ENCODE measurements around the gene GAL3ST2.
"Not testable (repeated sequence)": the region's sequence is repeated elsewhere in the genome, so short reads cannot be mapped to it uniquely, and the experiment has no call there.

The GAL3ST2 gene

GRCh38 chr2:241776336-241777169 is at the start of gene GAL3ST2:
Gene GAL3ST2 (plus strand): TSS chr2:241776822. CDS start chr2:241776956, 134 bp downstream.
- no peak within 1 kb of the TSS for H3K4me3 ChIP-seq (ENCODE audit: low read depth, low read length)
- TF ChIP-seq CTCF (conservative IDR thresholded peaks at IDR 0.05; ENCODE audit: low read depth, low read length): no peak
- no peak for DNase-seq (ENCODE audit: low read depth)

DNA sequence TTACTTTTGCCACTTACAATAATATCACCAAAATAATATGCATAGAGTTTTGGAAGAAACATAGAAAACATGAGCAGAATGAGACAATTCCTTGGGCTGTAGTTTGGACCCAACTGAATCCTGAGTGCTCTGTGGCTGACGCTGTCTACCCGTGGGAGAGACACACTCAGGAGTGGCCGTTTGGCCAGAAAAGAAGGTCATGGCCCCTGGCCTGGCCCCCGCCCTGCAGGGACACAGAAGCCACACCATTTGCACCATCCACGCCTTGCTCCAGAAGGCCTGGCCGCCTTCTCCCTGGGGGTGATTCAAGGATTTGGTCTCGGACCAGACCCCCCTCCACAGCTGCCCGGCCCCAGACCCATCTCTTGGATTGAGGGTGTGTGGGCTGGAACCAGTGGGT is 48.6 kb upstream of the GAL3ST2 start:
- no peak for DNase-seq (ENCODE audit: low read depth)
- no peak for TF ChIP-seq CTCF (conservative IDR thresholded peaks at IDR 0.05; ENCODE audit: low read depth, low read length)
- H3K4me3 ChIP-seq (ENCODE audit: low read depth, low read length): no peak overlapping the region

DNA sequence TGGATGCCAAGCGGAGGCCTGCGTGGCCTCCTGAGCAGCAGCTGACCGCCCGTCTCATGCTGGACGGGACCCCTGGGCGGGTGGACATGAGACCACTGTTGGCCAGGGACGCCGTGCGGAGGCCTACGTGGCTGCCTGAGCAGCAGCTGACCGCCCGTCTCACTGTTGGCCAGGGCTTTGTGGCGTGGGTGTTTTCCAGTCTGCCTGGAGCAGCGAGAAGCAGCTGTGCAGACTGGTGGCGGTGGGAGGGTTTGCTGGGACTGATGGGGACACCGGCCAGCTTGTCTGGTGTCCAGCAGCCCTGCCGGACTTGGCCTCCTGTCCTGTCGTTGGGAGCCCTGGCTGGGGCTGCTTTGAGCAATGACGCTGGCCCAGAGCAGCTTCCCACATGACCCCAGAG is 48.0 kb upstream of the GAL3ST2 start:
- TF ChIP-seq CTCF (conservative IDR thresholded peaks at IDR 0.05; ENCODE audit: low read depth, low read length): no peak
- no peak for DNase-seq (ENCODE audit: low read depth)
- no peak overlapping the region for H3K4me3 ChIP-seq (ENCODE audit: low read depth, low read length)

DNA sequence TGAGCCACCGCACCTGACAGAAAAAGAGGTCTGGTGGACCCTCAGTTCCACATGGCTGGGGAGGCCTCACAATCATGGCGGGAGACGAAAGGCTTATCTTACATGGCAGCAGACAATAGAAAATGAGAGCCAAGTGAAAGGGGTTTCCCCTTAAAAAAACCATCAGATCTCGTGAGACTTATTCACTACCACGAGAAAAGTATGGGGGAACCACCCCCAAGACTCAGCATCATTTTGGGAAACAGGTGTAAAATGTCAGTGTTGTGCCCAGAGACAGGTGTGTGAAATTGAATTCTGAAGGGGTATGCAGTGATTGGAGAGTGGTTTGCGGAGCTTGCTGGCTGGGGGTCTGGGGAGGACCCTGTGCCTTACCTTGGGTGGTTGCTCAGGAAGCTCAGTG is 46.8 kb upstream of the GAL3ST2 start:
- DNase-seq (ENCODE audit: low read depth): no peak
- no peak for TF ChIP-seq CTCF (conservative IDR thresholded peaks at IDR 0.05; ENCODE audit: low read depth, low read length)
- H3K4me3 ChIP-seq (ENCODE audit: low read depth, low read length): no peak overlapping the region

DNA sequence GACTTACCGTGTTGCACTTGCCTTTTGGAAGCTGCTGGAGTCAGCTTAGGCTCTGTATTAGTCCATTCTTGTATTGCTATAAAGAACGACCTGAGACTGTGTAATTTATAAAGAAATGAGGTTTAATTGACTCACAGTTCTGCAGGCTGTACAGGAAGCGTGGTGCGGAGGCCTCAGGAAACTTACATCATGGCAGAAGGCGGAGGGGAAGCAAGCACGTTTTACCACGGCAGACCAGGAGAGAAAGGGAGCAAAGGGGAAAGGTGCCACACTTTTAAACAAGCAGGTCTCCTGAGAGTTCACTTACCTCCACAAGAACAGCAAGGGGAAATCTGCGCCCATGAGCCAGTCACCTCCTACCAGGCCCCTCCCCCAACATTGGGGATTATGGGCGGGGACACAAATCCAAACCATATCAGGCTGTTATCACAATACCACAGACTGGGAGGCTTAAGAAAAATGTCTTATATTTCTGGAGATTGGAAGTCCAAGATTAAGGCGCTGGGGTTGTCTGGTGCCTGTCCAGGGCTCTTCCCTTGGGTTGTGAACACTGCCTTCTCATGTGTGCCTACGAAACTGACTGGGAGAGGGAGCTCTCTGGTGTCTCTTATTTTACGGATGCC is 45.8 kb upstream of the GAL3ST2 start:
- no peak for TF ChIP-seq CTCF (conservative IDR thresholded peaks at IDR 0.05; ENCODE audit: low read depth, low read length)
- H3K4me3 ChIP-seq (ENCODE audit: low read depth, low read length): no peak overlapping the region
- no peak for DNase-seq (ENCODE audit: low read depth)

DNA sequence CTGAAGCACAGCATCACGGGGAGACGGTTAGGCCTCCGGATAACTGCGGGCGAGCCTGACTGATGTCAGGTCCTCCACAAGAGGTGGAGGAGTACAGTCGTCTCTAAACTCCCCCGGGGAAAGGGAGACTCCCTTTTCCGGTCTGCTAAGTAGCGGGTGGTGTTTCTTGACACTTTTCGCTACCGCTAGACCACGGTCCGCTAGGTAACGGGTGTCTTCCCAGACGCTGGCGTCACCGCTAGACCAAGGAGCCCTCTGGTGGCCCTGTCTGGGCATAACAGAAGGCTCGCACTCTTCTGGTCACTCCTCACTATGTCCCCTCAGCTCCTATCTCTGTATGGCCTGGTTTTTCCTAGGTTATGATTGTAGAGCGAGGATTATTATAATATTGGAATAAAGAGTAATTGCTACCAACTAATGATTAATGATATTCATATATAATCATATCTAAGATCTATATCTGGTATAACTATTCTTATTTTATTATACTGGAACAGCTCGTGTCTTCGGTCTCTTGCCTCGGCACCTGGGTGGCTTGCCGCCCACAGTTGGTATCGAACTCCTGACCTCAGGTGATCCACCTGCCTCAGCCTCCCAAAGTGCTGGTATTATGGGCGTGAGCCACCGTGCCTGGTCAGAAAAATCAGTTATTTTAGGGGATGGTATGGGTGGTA is 44.0 kb upstream of the GAL3ST2 start:
- peak; percentile 43 for TF ChIP-seq CTCF (conservative IDR thresholded peaks at IDR 0.05; ENCODE audit: low read depth, low read length)
- peak; percentile 46 for DNase-seq (ENCODE audit: low read depth)
- H3K4me3 ChIP-seq (ENCODE audit: low read depth, low read length): not testable (repeated sequence)

Measured in choroid plexus epithelial cell (primary cell).